Smooth muscle cell (in vitro differentiated cells): ENCODE measurements around the gene PLCB1. TPM values are rescaled to one million over a fixed set of nuclear protein-coding genes. Genes with fewer than 3 reads are reported as not detected.

Experiments used
- DNase-seq: peaks from one replicate; lab custom pipeline; 2025; ENCODE audit not compliant: unreplicated experiment; lab: John Stamatoyannopoulos, UW
- H2AFZ ChIP-seq: fragments of 200-600 bp; sonication (generic); 2 replicates; pipeline ENCODE4 v1.6.0; 2016; ENCODE audit warnings: antibody characterized with exemption, low read depth, mild to moderate bottlenecking
- H3F3A ChIP-seq: fragments of 200-600 bp; sonication (generic); 2 replicates; pipeline ENCODE4 v1.6.0; 2017; ENCODE audit warnings: antibody characterized with exemption, low read depth
- H3K27ac ChIP-seq: fragments of 200-600 bp; sonication (generic); 2 replicates; pipeline ENCODE4 v1.5.1; 2016; ENCODE audit warnings: low read depth, mild to moderate bottlenecking
- H3K27me3 ChIP-seq: fragments of 200-600 bp; sonication (generic); 2 replicates; pipeline ENCODE4 v1.6.1; 2016; ENCODE audit warnings: low read depth, mild to moderate bottlenecking
- H3K36me3 ChIP-seq: fragments of 200-600 bp; sonication (generic); 2 replicates; pipeline ENCODE4 v1.5.1; 2016; ENCODE audit warnings: low read depth
- H3K4me1 ChIP-seq: fragments of 200-600 bp; sonication (generic); 2 replicates; pipeline ENCODE4 v1.5.1; 2016; ENCODE audit warnings: low read depth
- H3K4me2 ChIP-seq: fragments of 200-600 bp; sonication (generic); 2 replicates; pipeline ENCODE4 v1.6.0; 2016; ENCODE audit warnings: mild to moderate bottlenecking
- H3K4me3 ChIP-seq: fragments of 200-600 bp; sonication (generic); 2 replicates; pipeline ENCODE4 v1.5.1; 2016; ENCODE audit warnings: mild to moderate bottlenecking
- H3K79me2 ChIP-seq: fragments of 200-600 bp; sonication (generic); 2 replicates; pipeline ENCODE4 v1.6.0; 2016; ENCODE audit warnings: low read depth, mild to moderate bottlenecking
- H3K9ac ChIP-seq: fragments of 200-600 bp; sonication (generic); 2 replicates; pipeline ENCODE4 v1.6.0; 2016; ENCODE audit warnings: low read depth
- H3K9me3 ChIP-seq: fragments of 200-600 bp; sonication (generic); replicated peaks from 2 replicates; pipeline ENCODE4 v1.5.1; 2016; ENCODE audit warnings: low read depth
- H4K20me1 ChIP-seq: fragments of 200-600 bp; sonication (generic); 2 replicates; pipeline ENCODE4 v1.6.0; 2016; ENCODE audit warnings: low read depth
- WGBS: methylation state at CpG from one replicate; pipeline ENCODE4 v1.1.7; 2016; ENCODE audit warnings: low lambda C conversion rate; 5-methylcytosine and 5-hydroxymethylcytosine counted together
- polyA plus RNA-seq: library from polyadenylated mRNA; unstranded; fragments of >200 nt; fragmentation: Nextera tagmentation; extraction: Ambion mirVana; gene quantifications from 2 replicates; pipeline ENCODE4 v1.2.1, GENCODE V29; 2016
- total RNA-seq: library from RNA; depleted of rRNA; stranded (reverse); fragments of >200 nt; gene quantifications from 2 replicates; pipeline ENCODE4 v1.2.3, GENCODE V29; 2014
- TF ChIP-seq, protein P1 (sequence below): fragments of 200-600 bp; sonication (generic); IDR thresholded peaks from 2 replicates; pipeline ENCODE4 v1.5.1; 2017; ENCODE audit warnings: borderline replicate concordance, mild to moderate bottlenecking, antibody characterized with exemption; ENCODE audit not compliant: insufficient read depth, poor library complexity, severe bottlenecking

Gene PLCB1
- total and polyA plus RNA-seq, 2 experiments from 2014 or later, result 4.7 to 25.3 TPM

DNA sequence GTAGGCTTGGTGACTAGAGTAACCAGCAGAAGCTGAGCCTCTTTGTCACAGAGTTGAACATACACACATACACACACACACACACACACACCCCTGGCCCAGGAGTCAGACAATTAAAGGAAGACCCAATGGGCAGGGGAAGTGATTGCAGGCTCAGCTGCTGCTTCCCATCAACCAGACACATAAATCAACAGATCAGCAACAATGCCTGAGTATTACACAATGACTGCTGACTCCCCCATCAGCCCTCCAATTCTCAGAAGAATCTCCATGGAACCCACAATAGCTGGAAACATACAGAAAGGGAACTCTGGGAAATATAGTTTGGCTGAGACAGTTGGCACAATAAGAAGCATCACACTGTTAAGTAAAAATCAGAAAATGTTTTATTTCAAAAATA lies 666.4 kb downstream of the PLCB1 start:
- no peaks in the 10 kb centered on the region for H3K27me3 ChIP-seq
- no peaks in the 10 kb centered on the region for H3K9me3 ChIP-seq
- H4K20me1 ChIP-seq, result no peaks in the 10 kb centered on the region
- no peak overlapping the region for H3K9ac ChIP-seq
- H3K4me2 ChIP-seq, result no peak overlapping the region
- no peak overlapping the region for H2AFZ ChIP-seq
- no peaks in the 10 kb centered on the region for H3F3A ChIP-seq
- DNase-seq, result no peak
- H3K79me2 ChIP-seq, result no peaks in the 10 kb centered on the region
- H3K4me1 ChIP-seq, result no peaks in the 10 kb centered on the region
- H3K36me3 ChIP-seq, result no peaks in the 10 kb centered on the region
- no peak overlapping the region for H3K27ac ChIP-seq
- TF ChIP-seq, protein P1, sequence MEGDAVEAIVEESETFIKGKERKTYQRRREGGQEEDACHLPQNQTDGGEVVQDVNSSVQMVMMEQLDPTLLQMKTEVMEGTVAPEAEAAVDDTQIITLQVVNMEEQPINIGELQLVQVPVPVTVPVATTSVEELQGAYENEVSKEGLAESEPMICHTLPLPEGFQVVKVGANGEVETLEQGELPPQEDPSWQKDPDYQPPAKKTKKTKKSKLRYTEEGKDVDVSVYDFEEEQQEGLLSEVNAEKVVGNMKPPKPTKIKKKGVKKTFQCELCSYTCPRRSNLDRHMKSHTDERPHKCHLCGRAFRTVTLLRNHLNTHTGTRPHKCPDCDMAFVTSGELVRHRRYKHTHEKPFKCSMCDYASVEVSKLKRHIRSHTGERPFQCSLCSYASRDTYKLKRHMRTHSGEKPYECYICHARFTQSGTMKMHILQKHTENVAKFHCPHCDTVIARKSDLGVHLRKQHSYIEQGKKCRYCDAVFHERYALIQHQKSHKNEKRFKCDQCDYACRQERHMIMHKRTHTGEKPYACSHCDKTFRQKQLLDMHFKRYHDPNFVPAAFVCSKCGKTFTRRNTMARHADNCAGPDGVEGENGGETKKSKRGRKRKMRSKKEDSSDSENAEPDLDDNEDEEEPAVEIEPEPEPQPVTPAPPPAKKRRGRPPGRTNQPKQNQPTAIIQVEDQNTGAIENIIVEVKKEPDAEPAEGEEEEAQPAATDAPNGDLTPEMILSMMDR, result no peak
- no peak overlapping the region for H3K4me3 ChIP-seq

DNA sequence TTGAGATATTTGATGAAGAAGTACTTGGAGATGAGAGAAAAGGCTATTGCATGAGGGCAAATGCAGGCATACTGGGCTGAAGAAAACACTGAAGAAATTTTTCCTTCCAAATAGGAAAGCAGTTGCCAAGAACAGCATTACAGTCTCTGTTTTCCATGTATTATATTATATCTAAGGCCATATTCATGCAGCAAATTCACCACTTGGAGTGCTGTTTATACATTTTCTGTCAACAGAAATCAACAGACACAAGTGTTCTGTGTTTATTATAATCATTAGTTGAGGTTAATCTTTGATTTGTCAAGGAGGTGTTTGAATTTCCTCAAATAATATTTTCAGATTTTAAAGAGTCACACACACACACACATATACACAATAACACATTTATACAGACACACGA lies 668.0 kb downstream of the PLCB1 start:
- Histone ChIP-seq H3K27me3 (no peaks in the 10 kb centered on the region), H2AFZ (no peak overlapping the region), H3F3A (no peaks in the 10 kb centered on the region), H3K27ac (no peak overlapping the region), H3K4me2 (no peak overlapping the region), H3K9me3 (no peaks in the 10 kb centered on the region), H4K20me1 (no peaks in the 10 kb centered on the region), H3K36me3 (no peaks in the 10 kb centered on the region), H3K4me3 (no peak overlapping the region), H3K79me2 (no peaks in the 10 kb centered on the region), H3K9ac (no peak overlapping the region), H3K4me1 (no peaks in the 10 kb centered on the region)
- TF ChIP-seq, protein P1, result no peak
- WGBS, result 88% methylated on average over 1 of the region's 1 CpG
- DNase-seq, result no peak

DNA sequence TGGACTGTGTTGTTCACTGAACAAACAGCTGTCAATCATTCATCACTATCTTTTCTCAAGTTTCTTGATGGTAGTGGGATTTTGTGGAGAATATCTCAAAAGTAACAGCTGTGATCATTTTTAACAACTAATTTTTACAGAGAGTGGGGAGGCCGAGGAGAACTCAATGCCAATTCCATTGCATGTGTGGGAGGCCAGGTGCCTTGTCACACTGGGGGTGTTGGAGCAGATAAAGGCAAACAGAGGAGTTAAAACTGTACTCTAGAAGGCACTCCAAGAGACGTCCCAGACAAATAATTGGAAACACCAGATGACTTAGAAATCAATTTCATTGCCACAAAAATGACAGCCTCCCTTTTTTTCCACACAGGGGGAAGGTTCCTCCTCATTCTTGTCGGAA lies 669.6 kb downstream of the PLCB1 start:
- Histone ChIP-seq H3K27me3 (no peaks in the 10 kb centered on the region), H3K4me2 (no peak overlapping the region), H2AFZ (no peak overlapping the region), H4K20me1 (no peaks in the 10 kb centered on the region), H3K79me2 (no peaks in the 10 kb centered on the region), H3F3A (no peaks in the 10 kb centered on the region), H3K9ac (no peak overlapping the region), H3K36me3 (no peaks in the 10 kb centered on the region), H3K4me3 (no peak overlapping the region), H3K4me1 (no peaks in the 10 kb centered on the region), H3K9me3 (no peaks in the 10 kb centered on the region), H3K27ac (no peak overlapping the region)
- DNase-seq, result no peak
- TF ChIP-seq, protein P1, result no peak
- 96% methylated on average over 3 of the region's 3 CpGs for WGBS

DNA sequence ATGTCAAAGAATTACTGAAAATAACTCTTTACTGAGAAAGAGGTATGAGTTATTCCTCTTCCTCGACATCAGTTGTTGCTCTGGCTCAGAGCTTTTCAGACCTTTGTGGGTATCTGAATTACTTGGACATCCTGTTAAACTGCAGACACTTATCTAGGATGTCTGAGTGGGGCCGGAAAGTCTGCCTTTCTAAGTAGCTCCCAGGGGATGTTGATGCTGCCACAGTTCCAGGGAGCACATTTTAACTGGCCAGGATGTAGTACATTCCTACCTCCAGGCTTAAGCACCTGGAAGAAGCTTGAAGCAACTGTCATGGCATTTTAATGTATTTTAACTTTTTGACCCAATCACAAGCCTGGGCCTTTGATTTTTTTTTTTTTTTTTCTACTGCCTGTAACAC lies 671.0 kb downstream of the PLCB1 start:
- no peaks in the 10 kb centered on the region for H3K27me3 ChIP-seq
- H3K9ac ChIP-seq, result no peak overlapping the region
- no peaks in the 10 kb centered on the region for H3K9me3 ChIP-seq
- WGBS, result 36% methylated on average over 2 of the region's 2 CpGs
- H2AFZ ChIP-seq, result no peak overlapping the region
- H3K4me3 ChIP-seq, result no peak overlapping the region
- no peak for DNase-seq
- no peaks in the 10 kb centered on the region for H3K4me1 ChIP-seq
- no peaks in the 10 kb centered on the region for H3K79me2 ChIP-seq
- no peaks in the 10 kb centered on the region for H3F3A ChIP-seq
- no peak overlapping the region for H3K27ac ChIP-seq
- H4K20me1 ChIP-seq, result no peaks in the 10 kb centered on the region
- no peaks in the 10 kb centered on the region for H3K36me3 ChIP-seq
- TF ChIP-seq, protein P1, result no peak
- H3K4me2 ChIP-seq, result no peak overlapping the region
